HG02981 (cell line): Measurements from ENCODE around the gene LPP.

ENCODE experiments used
- ATAC-seq: cut with Tn5 transposase; IDR thresholded peaks from one replicate; pipeline ENCODE4 v1.9.1; 2021; ENCODE audit warnings: mild to moderate bottlenecking, moderate library complexity; ENCODE audit not compliant: unreplicated experiment

LPP gene

DNA sequence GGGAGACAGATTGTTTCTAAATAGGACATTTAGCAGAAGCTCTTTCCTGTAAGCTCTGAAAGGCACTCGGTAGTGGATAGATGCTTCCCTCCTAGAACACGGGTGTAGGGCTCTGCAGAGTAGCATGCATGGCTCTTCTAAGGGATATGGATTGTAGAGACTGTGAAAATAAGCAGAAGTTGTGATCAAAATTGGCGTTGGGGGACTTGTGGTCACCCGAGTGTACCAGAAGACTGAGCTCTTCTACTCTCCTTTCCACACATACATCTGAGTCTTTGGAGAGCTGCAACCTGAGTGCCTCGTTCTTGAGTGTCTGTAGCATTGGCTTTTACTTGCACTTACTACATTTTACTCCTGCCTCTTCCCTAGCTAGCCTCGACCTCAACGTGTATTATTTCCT lies 197.7 kb downstream of the LPP start:
- ATAC-seq, result no peak

DNA sequence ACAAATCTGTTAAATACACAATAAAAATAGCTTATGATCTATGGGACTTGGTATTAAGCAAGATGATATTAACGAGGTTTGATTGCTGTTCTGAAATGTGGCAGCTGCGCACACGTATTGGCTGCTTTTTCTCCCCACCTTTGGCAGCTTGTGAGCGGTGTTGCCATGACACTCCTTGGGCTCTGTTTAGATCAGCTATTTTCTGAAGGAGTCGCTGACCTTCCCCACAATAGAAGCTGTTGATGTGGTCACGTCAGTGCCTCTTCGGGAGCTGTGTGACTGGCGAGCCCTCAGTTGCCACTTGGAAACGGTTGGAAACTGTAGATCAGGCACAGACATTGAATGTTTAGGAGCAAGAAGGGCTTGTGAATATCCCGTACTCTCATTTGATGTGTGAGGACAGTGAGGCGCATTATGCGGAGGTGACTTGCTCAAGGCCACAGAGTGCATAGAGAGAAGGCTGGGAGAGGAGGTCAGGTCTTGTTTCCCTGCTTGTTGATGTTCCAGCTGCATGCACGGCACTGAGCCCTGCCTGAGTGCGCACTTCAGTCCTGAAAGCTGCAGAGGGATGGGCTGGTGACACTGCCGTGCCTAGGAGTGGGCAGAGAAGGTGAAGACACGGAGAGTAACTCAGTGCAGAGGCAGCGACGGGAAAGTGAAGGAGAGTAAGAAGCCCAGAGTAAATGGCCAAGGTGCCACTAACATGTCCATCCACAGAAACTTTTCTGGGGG lies 198.4 kb downstream of the LPP start:
- no peak for ATAC-seq

GRCh38 chr3:188353426-188353825 lies 199.5 kb downstream of the LPP start:
- ATAC-seq, result no peak

- no peak for ATAC-seq
These were observed 205.0 kb downstream of the LPP start for GRCh38 chr3:188358787-188359493.

GRCh38 chr3:188360364-188360881 lies 206.5 kb downstream of the LPP start:
- no peak for ATAC-seq

DNA sequence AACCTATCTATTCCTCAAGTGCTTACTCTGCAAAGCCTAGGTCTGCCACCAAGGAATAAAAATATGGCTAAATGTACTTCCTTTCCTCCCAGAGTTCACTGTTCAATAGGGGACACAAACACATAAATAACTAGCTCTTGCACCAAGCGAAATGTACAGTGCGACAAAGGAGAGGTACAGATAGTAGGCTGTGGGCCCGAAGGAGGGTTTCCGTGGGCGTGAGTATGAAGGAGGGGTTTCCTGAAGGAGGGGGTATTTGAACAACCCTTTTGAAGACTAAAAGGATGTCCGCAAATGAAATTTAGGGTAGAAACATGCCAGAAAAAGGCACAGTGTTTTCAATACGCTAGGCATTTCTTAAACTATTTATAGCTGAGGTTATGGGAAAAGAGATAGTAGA lies 207.9 kb downstream of the LPP start:
- no peak for ATAC-seq

GRCh38 chr3:188362405-188362831 lies 208.5 kb downstream of the LPP start:
- ATAC-seq, result no peak

DNA sequence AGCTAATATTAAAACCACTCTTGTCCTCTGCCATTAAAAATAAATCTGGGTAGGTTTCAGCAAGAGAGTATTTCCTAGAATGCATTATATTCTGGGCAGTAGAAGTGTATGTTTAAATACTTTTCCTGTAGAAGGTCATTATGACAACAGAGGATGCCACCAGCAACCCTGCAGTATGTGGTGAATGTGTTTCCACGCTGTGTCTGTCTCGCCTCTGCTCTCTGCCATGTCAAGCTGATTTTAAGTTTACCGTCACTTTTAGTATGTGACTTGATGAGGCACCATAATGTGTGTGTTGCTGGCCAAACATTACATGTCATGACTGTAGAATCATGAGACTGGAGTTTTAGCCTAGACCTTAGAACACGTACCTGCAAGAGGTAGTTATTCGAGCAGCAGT lies 211.2 kb downstream of the LPP start:
- no peak for ATAC-seq

DNA sequence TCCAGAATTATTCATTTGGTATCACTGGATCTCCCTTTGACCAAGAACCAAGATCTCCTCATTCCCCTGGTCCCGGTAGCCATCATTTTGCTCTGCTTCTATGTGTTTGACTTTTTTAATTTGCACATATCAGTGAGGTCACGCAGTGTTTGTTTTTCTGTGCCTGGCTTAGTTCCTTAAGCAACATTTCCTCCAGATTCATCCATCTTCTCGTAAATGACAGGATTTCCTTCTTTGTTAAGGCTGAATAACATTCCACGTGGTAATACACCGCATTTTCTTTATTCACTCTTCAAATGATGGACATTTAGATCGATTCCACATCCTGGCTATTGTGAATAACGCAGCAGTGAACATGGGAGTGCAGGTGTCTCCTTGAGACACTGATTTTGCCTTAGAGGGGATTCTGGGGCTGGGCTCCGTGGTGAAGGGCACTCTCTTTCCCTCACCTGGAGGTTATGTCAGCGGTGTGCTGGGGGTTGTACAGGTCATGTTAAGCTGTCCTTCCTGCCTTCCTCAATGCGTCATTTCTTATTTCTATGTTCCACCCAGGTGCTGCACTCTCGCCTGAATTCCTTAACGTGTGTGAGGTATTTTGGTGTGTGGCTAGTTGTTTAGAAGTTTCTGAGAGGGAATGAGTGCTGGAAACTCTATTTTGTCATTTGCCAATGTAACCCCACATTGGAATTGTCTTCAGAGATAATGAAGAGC lies 212.2 kb downstream of the LPP start:
- no peak for ATAC-seq

DNA sequence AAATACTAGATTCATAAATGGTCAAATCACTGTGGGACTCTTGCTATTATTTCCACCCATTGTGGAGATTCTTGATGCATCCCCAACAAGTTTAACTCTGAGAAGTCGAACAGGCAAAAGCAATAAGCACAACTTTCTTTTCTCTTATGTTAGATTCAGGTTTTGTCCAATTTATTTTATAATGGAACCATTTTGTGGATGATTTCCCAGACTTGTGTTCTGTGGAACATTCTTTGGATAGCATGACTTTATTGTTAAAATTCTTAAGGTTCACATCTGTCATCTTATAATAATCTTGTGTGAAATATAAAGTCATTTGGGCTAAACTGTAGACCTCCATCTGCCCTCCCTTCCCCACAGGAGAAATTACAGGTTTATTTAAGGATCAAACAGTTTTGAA lies 213.7 kb downstream of the LPP start:
- no peak for ATAC-seq

GRCh38 chr3:188369526-188369925 lies 215.6 kb downstream of the LPP start:
- no peak for ATAC-seq

GRCh38 chr3:188370081-188370830 lies 216.3 kb downstream of the LPP start:
- ATAC-seq, result no peak

DNA sequence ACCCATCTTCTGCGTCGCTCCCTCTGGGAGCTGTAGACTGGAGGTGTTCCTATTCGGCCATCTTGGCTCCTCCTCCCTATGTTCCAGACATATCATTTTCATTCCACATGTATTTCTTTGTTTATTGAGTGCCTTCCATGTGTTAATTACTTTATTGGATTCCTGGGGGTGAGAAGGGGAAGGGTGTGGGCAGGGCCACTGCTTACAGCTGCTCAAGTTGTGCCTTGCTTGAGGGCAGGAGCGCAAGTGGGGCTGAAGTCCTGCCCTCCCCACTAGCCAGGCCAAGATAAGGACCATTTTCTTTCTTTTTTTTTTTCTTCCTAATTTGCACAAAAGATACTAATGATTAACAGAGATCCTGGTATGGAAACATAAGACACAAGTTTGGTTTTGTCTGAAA lies 224.8 kb downstream of the LPP start:
- ATAC-seq, result no peak

DNA sequence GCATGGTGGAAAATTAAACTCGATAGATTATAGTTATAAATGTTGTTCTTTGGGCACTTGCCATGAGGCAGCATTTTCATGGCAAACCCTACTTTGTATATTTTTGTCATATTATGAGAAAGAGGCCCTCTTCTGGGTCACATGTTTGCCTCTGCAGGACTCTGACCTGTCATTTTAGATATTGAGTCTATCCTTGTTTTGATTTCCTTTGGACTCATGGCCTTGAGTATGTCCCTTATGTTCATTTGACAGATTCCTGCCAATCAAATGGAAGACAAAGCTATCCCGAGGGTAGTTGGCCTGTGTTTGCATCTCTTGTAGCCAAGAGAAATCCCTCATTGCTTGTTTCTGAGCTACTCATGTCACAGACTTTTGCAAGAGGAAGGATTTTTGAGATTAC lies 226.3 kb downstream of the LPP start:
- no peak for ATAC-seq

GRCh38 chr3:188380722-188381121 lies 226.8 kb downstream of the LPP start:
- ATAC-seq, result no peak

DNA sequence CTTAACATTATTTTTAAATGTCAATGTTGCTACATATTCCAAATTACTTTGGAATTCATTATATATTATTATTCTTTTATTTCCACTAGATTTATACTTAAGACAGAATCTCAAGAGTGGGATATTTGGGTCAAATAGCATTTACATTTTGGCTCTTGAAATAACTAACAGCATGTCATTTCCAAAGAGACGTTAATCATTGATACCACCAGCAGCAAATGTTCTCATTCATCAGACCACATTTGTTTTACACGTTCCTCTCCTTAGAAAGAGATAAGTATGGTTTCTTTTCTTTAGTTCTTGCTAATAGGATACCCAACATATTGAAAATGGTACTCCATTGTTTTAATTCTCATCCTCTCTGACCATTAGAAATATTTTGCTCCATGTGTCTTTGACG lies 229.8 kb downstream of the LPP start:
- no peak for ATAC-seq

- no peak for ATAC-seq
These were observed 231.3 kb downstream of the LPP start for GRCh38 chr3:188385295-188385694.

GRCh38 chr3:188389711-188390342 lies 235.9 kb downstream of the LPP start:
- ATAC-seq, result peak; percentile 96

DNA sequence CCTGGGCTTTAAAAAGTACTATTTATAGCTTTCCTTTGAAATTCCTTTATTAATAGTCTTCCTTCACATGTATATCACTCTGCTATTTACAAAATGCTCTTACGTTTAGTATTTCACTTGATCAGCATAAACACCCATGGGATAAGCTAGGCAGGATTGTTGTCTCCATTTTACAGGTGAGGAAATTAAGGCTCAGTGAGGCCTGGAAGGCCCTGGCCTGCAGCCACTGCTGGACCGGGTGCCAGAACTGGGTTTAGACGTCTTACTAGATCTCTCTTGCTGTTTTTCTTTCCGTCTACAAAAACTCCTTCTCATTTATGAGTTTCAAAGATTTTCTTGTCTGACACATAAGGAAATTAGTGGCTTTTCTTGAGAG lies 236.4 kb downstream of the LPP start:
- peak; percentile 23 for ATAC-seq

GRCh38 chr3:188390775-188391443 lies 237.0 kb downstream of the LPP start:
- ATAC-seq, result no peak
